ENCODE data around the gene BANP.
"Not testable (repeated sequence)": the region's sequence is repeated elsewhere in the genome, so short reads cannot be mapped to it uniquely, and the experiment has no call there.

BANP gene

DNA sequence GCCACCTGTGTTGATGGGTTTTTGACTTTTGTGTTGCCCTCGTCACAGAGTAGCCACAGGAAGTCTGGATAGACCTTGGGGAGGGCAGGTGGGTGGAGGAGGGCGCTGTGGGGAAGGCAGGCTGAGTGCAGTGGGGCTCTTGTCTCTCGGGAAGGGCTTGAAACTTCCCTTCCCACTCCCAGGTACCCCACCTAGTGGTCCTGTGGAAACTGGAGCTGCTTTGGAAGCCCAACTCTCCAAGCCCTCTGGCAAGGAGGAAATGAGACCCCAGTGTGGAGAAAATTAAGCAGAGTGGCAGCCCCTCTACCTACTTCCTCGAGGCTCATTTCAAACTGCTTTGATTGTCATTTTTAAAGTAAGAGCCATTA is 24.1 kb upstream of the BANP start:
- no peak for DNase-seq

DNA sequence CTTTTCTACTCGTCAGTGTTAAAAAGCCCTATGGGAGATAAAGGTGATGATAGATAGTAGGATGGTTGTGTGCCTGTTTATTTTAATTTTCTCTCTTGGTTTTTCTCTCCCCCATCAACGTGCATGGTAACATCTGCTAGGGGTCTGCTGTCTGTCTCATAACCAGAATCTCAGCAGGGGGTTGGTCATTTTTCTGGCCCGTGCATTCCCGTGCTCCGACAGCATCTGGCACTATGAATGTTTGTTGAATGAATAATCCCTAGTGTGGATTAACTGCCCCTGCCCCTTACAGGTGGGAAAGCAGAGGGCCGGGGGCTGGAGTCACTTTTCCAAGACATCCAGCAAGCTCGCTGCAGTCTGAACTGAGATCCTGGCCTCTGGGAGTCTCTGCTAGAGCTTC is 21.2 kb upstream of the BANP start:
- no peak for DNase-seq

DNA sequence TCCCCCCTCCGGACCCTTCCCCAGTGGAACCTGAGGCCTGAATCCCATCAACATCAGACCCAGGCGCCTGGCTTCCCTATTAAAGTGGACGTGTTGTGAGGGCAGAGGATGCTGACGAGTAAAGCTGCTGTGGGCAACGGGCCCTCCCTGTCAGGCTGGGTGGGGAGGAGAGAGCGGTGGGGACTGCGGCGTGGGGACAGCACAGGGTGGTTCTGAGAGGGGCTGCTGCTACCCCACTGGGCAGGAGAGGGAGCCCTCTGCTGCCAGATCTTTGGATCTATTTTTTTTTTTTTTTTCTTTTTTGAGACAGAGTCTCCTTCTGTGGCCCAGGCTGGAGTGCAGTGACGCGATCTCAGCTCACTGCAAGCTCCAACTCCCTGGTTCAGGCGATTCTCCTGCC is 20.8 kb upstream of the BANP start:
- DNase-seq: no peak

DNA sequence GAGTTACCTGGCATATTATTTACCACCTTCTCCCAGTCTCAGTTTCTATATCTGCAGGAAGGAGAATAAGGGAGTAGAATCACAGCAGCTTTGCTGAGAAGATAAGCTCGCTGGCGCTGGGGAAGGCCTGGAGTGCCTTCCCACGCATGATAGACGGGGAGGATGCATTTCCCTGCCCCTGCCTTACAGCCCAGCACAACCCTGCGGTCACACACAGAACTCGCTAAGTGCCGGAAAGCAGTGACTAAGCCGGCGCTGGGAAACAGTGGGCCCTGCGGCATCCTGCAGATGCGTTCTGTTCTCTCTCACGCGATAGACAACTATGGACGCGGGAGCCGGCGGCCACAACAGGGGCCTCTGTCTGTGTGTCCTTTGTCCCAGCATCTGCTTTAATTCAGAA is 19.7 kb upstream of the BANP start:
- no peak for DNase-seq

DNA sequence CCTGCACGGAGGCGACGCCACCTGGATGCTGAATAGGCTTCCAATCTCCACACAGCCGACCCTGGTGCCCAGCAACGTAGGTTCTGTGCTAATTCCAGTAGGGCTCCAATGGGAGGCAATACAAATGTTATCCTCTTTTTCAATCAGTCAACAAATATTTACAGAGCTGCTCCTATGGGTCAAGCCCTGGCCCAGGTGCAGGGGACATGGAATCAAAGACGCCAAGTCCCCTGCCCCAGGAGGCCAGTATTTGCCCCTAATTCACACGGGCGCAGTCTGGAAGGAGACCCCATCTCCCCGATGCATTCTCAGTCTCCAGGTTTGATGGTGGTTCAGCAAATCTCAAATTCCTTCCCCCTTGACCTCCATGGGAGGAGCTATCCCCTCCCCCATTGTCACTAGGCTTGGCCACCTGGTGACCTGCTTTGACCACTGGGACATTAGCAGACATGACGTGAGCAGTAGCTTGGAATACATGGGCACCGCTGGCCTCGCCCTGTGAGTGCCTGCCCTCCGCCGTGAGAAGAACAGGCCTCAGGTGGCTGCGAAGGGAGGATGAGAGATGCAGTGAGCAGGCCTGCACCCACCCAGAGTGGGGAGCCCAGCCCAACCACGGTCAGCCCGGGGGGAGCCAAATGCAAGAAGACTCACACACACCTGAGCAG is 18.6 kb upstream of the BANP start:
- not testable (repeated sequence) for DNase-seq

DNA sequence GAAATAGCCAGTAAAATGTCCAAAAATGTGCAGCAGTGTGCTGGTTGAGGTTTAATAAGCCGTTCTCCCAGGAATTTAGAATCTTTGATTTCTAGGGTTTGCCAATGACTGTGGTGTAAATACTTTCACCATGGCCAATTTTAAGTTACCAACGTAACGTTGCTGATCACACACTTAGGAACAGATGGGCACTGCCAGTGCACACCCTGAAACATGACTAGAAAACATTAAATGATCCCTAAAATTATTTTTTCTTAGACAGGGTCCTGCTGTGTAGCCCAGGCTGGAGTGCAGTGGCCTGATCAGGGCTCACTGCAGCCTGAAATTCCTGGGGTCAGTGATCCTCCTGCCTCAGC is 18.1 kb upstream of the BANP start:
- DNase-seq: no peak

DNA sequence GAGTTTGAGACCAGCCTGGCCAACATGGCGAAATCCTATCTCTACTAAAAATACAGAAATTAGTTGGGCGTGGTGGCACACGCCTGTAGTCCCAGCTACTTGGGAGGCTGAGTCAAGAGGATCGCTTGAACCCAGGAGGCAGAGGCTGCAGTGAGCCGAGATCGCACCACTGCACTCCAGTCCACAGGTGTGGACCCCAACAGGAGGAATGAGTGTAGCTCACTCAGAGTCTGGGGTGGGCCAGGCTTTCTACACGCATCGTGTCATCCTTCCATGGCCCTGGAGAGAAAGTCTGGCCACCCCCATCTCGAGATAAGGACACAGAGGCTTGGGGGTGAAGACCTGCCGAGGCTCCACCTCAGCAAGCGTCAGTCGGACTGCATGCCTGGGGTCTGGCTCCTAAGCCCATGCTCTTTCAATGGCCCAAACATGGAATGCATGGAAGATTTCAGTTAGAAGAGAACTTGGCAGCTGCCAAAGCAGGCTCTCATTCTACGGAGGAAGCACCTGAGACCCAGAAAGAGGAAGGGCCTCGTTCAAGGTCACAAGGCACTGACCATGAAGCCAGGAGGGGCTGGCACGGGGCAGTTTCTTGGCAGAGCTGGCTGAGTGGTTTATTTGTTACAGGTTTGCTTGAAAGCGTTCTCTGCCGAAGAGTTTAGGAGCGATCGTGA is 16.3 kb upstream of the BANP start:
- not testable (repeated sequence) for DNase-seq

DNA sequence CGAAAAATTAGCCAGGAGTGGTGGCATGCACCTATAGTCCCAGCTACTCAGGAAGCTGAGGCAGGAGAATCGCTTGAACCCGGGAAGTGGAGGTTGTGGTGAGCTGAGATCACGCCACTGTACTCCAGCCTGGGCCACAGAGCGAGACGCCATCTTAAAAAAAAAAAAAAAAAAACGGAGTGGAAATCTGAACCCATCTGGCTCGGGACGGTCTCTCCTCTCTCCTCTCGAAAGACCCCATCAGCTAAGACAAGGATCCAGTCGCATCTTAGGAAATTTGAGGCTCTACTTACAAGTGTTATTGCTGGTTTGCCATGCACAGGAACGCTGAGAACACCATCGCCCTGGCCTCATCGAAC is 15.2 kb upstream of the BANP start:
- not testable (repeated sequence) for DNase-seq

DNA sequence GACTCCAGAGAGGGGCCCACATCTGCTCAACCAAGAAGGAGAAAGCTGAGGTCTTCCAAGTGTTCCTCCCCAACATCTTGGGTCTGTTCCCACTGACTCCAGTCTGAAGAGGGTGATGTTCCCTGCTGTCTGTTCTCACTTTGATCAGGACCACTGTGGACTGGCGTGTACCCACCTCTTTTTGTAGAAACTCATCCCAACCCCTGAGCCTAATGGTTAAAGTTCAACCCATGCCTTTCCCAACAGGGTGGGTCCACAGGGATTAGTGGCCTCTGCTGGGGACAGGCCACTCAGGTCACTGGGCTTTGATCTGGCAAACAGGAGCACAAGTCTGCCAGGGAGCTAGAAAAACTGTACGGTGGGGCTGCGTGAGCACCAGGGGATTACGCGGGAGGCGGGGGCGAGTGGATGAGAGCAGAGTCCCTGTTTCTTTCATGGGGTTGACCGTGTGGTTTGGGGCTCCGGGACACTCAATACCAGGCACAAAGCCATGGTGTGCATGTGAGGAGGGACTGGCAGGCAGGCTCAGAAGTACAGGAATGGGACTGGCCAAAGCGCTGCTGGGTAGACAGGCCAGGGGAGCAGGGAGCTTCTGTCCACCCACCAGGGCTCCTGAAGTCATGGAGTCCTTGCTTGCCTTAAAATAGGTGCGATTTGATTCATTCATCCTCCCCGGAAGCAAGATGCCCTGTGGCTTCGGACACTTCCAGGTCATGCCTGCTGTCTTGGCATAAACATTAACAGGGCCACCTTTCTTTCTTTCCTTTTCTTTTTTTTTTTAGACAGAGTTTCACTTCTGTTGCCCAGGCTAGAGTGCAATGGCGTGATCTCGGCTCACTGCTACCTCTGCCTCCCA is 14.6 kb upstream of the BANP start, which contains the start of gene CA5A:
TSS of gene CA5A (minus strand) at position 155 of the 856 bp plus-strand sequence. CDS start at position 76, 79 bp downstream.
- DNase-seq: no peak

DNA sequence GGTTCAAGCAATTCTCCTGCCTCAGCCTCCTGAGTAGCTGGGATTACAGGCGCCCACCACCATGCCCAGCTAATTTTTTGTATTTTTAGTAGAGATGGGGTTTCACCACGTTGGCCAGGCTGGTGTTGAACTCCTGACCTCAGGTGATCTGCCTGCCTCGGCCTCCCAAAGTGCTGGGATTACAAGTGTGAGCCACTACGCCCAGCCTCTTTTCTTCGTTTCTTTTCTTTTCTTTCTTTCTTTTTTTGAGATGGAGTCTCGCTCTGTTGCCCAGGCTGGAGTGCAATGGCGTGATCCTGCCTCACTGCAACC is 14.0 kb upstream of the BANP start:
- DNase-seq: not testable (repeated sequence)

DNA sequence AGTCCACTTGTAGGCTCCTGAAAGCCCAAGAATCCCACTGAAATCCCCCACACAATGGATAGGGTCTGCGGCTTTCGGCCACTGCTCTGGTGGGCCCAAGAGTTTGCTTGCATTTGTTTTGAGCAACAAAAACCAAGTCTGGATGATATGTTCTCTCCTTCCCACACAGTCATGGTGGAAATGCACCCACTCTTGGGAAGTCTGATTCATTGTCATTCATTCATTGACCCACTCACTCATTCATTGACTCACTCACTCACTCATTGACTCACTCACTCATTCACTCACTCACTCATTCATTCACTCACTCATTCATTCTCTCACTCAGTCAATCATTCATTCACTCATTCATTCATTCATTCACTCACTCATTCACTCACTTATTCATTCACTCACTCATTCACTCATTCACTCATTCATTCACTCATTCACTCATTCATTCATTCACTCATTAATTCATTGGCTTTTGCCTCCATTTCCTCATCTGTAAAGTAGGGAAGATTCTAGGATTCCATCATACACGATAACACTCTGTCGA is 12.8 kb upstream of the BANP start:
- no peak for DNase-seq

DNA sequence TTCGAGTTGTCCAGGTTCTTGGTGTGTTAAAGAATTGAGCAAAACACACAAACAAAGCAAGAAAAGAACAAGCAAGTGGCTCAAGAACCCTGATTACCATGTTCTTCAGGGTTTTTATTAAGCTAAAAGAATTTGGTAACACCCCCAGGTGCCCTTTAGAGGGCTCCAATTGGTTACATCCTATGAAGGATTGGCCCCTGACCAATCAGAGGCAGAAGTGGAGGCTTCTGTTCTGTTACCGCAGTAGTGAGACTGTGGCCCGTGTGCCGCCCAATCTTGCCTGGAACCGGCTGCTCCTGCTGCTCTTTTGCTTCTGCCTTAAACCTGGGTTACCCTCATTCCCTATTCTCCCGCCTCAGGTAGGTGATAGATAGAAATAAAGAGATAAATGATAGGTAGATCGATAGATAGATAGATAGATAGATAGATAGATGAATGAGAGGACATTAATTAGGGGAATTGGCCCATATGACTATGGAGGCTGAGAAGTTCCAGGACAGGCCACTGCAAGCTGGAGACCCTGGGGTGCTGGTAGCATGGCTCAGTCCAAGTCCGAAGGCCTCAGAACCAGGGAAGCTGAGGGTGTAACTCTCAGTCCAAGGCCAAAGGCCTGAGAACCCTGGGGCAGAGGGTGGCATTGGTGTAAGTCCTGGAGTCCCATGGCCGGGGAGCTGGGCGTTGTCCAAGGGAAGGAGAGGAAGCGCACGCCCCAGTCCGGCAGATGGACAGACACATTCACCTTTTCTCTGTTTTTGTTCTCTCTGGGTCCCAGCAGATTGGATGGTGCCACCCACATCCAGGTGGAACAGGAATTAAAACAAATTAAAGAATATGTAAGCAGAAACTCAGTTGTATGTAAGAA is 11.4 kb upstream of the BANP start:
- no peak for DNase-seq

DNA sequence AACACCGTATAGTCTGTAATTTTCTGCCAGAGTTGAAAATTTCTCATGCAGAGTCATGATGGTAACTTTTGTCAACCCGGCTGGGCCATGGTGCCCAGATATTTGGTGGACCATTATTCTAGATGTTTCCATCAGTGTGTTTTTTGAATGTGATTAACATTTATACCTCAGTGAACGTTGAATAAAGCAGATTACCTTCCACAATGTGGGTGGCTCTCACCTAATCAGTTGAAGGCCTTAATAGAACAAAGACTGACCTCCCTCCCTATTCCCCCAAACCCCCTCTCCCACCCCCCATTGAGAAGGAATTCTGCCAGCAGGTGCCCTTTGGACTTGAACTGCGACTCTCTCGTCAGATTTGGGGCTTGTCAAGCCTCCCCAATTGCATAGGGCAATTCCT is 8.6 kb upstream of the BANP start:
- no peak for DNase-seq

DNA sequence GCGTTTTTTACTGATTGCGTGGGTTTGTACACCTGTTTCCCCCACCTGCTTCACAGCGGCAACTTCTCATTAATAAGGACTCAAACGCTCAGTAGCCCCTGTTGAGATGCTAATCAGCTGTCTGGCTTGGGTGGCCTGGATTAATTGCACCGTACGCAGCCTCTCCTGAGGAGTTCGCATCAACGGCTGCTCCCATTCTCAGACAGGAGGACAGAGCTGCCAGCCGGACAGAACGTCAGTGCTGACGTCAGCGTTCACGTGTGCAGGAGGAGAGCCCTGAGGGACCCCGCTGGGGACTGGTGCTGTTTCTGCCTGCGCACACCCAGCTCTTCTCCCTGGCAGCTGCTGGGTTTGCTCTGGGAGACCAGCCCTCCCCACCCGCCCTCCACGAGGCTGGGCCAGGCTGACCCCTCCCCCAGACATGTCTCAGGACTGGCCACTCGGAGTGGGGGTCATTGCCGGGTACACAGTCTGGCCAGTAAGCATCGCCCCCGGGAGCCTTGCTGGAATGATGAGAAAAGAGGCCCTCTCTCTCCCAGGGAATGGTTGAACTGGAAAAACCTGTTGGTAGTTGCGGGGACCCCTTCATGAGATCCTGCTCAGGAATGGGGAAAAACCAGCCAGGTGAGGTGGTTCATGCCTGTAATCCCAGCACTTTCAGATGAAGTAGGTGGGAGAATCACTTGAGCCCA is 5.7 kb upstream of the BANP start:
- DNase-seq: no peak

DNA sequence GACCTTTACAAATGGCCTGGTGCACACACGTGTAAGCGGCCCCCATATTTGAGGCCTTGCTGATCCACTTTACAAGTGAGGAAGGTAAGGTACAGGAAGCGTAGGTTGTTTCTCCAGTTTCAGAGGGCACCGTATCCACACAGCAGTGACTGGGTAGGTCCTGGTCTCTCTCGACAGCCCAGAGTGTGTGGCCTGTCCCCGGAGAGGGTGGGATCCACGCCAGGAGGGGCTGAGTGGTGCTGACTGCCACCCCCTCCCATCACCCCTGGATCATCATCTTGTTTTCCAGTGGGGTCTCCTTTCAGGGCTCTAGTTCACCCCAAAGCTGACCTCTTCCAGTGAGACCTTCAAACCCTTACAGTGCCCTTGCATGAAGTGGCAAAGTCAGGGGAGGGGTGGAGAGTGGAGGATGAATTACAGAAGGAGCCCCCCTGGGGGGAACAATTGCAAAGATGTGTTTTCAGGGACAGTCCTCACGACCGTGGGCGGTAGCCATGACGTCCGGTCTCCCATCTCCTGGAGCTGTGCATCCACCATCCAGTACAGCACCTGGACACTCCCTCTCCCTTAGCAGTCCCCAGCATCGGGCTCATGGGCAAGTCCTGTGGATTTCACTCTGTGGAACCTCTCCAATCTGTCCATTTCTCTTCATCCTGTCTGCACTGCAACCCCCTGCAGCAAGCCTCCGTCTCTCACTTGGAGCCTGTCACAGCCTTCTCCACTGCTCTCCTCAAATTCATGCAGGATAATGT is 4.5 kb upstream of the BANP start:
- DNase-seq: no peak

DNA sequence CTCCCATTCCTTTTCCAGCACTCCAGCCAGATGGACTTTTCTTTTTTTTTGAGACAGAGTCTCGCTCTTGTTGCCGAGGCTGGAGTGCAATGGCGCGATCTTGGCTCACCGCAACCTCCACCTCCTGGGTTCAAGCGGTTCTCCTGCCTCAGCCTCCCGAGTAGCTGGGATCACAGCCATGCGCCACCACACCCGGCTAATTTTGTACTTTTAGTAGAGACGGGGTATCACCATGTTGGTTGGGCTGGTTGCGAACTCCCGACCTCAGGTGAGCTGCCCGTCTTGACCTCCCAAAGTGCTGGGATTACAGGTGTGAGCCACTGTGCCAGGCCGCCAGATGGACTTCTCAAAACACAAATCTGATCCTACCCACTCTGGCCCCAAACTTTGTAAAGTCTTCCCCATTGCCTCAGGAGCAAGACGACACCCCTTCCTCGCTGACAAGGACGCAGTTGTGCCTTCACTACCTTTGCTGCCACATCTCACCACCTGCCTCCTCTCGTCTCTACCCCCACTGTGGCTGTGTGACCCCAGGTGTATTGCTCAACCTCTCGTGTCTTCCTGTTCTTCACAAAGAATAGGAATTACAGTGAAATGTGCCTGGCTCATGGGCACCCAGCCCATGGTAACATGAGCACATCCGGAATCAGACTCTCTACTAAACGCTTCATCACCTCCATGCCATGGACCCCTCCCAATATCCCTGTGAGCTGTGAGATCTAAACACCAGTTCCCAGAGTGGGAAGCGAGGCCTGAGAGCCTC is 3.7 kb upstream of the BANP start:
- DNase-seq: no peak

DNA sequence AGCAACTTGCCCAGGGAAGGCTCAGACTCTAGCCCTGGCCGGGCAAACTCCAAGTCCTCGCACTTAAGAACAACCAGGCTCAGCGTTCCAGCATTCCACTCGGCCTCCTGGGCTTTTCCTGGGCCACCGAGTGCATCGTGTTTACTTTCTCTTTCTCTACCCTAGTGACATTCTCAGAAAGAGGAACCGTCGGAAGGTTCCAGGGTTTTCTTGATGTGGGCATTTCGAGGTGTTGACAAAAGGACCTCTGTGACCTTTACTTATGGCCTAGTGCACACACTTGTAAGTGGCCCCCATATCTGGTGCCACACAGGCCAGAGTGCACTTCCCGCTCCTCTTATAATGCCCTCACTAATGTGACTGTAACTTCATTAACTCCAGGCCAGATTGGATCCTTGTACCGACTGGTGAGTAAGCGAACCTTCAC is 3.1 kb upstream of the BANP start:
- DNase-seq: no peak

DNA sequence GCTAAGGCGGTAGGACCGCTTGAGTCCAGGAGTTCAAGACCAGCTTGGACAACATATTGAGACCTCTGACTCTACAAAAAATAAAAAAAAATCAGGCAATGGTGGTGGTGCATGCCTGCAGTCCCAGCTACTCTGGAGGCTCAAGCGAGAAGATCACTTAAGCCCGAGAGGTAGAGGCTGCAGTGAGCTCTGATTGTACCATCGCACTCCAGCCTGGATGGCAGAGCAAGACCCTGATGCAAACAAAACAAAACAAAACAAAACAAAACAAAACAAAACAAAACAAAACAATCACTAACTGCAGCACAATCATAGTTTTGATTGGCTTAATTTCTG is 2.5 kb upstream of the BANP start:
- DNase-seq: no peak

DNA sequence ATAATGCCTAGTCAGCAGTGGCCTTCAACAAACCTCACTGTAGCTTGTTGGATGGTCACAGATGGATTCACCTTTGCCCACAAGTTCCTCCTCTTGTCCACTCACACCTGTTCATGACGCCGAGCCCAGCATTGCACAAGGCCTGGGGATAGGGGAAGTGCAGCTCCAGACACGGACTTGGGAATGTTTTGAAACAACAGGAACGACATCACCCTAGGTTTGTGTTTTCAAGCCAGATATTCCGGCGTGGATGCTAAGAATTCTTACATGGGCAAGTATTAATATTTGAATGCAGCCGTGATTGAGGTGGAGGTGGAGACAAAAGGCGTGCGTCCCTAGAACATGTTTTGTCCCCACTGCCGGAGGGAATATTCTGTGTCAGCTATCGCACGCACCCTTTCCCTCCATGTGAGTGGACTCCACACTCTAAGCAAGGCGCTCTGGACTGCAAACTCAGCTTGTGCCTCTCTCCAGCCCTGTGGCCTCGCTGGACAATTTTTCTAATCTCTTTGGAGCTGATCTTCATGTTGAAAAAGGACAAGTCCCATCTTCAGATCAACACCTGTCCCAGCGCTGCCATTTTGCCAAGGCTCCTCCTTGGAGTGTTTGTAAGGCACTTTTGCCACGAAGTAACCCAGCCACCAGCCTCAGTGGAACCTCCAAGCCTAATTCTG is 2.0 kb upstream of the BANP start:
- DNase-seq: no peak
